DMS53 treated with DMSO at 0.1 percent for 48 hours (cell line): ENCODE data around the gene HEY2.
"Not testable (repeated sequence)": the region's sequence is repeated elsewhere in the genome, so short reads cannot be mapped to it uniquely, and the experiment has no call there.

Experiments used
- DNase-seq: peaks from one replicate; lab custom pipeline; 2025; ENCODE audit not compliant: unreplicated experiment; lab: John Stamatoyannopoulos, UW

Gene HEY2

DNA sequence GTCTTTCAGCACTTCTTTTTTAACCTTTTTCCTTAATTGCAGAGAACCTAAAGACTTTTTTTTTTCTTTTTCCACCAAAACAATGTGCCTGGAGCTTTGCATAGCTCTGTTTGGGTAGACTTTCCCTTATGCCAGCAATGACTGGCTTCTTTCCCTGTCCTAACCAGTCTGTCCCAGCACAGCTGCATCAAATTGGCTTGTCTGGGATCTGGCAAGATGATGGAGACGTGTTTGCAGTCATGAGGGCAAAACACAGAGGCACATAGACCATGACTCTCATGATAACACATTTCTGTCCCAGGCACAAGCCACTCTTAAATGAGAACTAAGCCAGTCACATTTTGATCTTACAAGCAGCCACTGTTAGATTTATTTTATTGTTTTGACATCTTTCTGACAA lies 16.5 kb downstream of the HEY2 start:
- no peak for DNase-seq

DNA sequence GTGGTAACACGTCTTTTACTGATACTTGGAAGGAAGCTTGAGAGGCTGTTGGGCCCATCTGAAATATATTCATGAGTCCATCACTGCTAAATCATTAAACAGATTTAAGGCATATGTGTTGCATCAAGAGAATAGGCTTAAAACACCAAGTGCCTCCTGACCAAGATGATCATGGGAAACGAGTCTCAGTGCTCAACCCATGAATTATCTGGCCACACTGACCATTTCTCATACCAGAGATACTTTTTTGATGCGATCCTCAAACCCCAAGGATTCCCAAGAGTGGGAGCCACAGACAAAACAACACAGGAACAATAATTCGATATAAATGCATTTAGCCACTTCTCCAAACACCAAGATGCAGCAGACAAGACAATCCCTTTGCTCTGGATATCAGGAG lies 17.2 kb downstream of the HEY2 start:
- no peak for DNase-seq

DNA sequence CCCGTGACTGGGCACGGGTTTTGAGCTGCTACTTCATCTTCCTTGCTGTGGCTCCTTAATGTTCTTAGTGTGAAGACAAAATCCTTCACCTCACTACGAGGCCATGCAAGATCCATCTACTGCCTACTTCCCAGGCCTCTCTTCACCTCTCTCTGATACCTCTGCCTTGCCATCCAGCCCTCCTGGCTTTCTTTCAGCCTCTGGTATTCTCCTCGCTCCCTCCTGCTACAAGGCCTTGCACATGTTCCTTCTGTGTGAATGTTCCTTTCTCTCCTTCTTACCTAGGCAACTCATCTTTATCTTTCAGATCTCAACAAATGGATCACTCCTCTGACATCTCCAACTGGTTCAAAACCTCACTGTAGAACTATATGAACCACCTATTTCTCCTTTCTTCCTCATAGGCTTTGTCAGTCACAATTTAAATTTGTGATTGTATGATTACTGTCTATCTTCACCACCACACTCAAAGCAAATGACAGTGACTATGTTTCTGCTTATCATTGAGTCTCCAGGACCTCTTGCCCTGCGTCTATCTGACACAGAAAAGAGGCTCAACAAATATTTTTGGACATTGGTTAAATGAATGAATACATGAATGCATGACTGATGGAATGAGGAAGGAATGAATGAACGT lies 19.8 kb downstream of the HEY2 start:
- DNase-seq: no peak

DNA sequence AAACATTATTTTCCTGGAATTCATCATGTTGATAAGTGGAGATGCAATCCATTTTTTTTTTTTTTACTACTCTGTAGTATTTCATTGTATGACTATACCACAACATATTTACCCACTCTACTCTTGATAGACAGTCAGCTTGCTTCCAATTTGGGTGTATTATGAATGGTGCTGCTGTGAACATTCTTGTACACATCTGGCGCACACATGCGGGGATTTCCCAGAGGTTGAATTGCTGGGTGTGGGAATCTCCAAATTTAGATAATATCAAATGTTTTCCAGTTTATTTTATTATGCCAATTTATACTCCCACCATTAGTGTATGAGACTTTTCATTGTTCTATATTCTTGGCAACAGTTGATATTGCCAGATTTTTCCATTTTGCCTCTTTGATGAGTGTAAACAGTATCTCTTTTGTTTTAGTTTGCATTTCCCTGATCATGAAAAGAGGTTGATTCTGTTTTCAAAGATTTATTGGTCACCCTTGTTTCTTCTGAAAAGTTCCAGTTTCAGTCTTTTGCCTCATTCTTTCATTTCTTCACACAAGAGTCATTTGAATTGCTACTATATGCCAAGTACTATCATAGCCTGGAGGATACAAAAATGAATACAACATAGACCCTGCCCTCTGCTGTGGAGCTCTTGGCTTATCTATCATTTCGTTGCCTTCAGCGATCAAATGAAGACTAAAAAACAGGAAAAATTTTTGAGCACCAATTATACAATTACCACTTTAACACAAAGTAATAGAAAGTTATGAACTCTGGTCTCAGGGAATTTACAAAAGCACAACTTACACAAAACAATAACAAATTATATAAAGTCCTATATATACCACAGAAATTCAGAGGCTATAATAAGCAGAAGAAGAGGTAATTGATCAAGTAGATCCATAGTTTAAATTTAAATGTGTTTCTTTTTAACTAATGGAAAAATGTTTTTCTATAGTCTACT lies 24.2 kb downstream of the HEY2 start:
- DNase-seq: no peak

DNA sequence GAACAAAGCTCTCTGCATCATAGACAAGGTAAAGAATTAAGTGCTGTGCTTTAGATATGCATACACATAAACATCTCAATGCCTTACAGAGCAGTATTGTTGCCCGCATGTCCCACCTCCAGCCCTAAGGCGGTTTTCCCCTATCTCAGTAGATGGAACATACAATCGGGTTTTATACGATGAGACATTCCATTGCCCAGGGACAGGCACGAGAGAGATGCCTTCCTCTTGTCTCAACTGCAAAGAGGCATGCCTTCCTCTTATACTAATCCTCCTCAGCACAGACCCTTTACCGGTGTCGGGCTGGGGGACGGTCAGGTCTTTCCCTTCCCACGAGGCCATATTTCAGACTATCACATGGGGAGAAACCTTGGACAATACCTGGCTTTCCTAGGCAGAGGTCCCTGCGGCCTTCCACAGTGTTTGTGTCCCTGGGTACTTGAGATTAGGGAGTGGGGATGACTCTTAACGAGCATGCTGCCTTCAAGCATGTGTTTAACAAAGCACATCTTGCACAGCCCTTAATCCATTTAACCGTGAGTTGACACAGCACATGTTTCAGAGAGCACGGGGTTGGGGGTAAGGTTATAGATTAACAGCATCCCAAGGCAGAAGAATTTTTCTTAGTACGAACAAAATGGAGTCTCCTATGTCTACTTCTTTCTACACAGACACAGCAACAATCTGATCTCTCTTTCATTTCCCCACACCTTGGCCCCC lies 26.8 kb downstream of the HEY2 start:
- not testable (repeated sequence) for DNase-seq

DNA sequence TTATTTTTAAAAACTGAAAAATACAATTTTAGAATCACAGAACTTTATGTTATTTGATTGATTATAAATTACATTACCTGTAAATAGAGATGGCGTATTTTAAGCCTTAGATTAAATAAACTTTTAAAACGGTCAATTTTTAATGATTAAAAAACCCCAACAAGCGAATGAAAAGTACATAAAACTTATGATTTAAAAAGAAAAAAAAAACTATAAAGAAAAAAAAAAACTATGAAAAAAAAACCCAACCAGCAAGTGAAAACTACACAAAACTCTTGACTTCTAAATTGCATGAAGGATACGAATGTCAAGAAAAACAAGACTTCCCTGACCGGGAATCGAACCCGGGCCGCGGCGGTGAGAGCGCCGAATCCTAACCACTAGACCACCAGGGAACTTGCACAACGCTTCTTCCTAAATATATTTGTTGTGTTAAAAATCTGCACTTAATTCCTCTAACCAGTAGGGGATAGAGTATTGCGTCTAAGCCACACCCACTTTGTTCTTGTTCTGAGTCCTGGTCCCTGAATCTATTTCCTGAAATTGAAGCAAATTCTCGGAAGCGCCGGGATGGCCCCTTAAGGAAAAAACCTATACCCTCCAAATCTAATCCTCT lies 30.6 kb downstream of the HEY2 start:
- DNase-seq: peak; percentile 81

DNA sequence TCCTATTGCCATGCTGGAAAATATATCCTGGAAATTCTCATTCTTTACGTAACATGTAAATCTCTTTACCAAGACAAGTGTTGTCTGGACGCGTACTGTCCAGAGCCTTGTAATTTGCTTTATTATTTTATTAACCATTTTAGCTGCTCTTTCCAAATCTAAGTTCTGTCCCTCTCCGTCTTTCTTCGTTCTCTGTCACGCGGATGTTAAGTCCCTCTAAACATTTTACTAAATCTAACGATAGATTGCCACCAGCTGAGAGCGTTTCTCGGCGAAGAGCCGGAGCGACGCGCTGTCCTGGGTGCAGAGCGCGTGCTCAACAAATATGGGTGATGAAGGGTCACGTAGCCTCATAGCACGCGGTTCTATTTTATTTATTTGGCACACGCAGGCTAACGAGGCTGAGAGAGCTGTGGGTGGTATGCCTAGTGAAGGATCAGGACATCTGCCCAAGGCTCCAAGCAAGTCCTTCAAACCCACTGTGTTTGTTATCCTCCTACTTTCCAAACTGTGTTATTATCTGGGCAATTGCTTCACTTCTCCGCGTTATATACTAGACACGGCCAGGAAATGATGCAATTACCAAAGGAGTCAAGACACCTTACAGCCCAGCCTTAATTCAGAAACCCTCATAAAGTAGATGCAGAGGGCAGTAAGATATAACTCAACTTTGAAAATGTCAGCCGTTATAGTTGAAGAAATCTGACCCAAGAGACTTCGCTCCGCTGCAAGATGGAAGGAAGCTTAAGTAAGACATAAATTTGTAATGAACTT lies 31.3 kb downstream of the HEY2 start:
- peak; percentile 53 for DNase-seq

DNA sequence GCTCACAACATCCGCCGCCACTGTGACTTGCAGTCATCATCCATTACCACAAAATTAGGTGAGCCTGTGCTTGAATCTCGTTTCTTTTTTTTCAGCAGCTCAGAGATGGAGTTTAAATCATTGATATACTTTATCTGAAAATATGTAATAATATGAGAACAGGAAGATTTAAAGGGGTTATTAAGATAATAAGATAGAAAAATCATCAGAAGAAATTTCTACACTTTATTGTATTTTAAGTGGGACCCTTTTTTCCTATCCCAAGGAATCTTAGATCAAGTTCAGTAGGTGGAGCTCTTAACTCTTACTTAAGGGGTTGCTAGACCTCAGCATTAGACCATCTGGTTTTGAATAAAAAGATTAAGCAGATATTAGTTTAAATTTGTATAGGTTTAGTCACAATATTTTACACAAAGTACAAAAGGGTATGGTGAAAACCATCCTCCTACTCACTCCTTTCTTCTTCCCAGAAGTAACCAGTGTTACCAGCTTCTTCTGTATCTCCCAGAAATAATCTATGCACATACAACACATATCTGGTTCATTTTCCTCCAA lies 32.0 kb downstream of the HEY2 start:
- no peak for DNase-seq

DNA sequence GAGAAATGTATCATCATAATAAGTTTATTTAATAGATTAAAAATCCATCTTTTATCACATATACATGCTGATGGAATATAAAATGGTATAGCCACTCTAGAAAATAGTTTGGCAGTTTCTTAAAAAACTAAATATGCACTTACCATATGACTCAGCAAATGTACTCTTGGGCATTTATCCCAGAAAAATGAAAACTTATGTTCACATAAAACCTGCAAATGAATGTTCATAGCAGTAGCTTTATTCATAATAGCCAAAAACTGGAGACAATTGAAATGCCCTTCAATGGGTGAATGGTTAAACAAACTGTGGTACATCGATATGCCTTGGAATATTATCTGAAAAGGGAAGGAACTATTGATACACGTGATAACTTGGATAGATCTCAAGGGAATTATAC lies 34.9 kb downstream of the HEY2 start:
- no peak for DNase-seq

DNA sequence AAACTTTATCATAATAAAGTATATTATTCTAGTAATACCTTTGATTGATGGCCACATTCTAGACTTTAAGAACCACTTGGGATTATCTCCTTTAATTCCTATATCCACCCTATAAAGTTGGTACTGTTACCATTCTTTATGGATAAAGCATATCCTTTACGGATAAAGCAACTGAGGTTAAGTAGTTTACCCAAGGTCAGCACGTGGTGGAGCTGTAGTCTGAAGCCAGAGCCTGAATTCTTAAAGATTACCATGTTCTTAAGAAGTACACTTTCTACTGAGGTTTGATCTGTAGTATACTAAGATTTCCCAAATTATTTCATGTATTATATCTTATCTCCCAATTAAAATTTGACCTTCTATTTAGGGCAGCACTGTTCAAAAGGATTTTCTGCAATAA lies 38.4 kb downstream of the HEY2 start:
- no peak for DNase-seq

DNA sequence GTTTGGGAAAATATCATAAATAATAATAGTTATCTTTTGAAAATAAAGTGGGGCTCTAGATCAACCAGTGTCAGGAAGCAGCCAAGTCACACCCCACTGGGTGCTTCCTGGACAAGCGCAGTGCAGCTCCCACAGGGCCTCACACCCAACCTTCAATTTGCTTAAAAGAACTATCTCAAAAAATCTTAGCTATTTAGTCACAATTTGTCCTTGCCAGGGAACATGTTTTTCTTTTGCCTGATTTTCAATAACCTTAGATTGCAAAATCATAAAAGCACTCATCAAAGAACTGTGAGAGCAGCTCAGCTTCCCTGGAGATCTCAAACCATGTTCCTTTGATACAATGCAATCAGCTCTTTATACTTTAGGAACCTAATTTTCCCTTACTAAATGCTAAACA lies 39.7 kb downstream of the HEY2 start:
- DNase-seq: no peak

DNA sequence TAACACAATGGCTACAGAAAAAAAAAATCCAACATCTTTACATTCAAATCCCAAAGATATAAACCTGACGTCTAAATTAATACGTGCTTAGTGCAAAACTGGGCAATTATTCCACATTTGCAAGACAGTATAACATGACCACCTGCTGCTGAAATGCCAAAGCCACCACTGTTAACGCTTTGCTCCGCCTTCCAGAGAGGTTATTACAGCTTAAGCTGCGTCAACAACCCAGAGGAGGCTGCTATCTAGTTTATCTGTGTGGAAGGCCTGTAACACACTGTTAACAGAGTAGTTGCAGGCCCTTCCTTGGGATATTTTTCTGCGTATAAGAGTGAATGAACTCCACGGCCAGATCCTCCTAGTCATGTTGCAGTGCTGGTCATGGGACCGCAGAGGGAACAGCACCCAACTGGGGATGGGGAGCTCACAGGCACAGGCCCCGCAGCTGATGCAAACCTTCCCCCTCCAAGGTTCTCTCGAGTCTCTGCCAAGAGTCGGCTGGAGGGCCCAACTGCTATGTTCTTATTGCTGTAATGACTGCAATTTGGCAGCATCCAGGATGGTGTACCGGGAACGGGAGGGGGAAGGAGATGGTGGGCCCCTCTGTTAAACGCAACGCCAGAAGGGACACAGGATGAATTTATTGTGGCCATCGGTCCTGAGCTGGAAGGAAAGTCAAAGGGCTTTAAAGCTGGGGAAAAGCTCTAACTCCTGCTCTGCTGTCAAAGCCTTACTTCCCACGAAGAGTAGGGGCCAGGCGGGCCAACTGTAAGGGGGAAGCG lies 40.3 kb downstream of the HEY2 start:
- DNase-seq: peak; percentile 40

DNA sequence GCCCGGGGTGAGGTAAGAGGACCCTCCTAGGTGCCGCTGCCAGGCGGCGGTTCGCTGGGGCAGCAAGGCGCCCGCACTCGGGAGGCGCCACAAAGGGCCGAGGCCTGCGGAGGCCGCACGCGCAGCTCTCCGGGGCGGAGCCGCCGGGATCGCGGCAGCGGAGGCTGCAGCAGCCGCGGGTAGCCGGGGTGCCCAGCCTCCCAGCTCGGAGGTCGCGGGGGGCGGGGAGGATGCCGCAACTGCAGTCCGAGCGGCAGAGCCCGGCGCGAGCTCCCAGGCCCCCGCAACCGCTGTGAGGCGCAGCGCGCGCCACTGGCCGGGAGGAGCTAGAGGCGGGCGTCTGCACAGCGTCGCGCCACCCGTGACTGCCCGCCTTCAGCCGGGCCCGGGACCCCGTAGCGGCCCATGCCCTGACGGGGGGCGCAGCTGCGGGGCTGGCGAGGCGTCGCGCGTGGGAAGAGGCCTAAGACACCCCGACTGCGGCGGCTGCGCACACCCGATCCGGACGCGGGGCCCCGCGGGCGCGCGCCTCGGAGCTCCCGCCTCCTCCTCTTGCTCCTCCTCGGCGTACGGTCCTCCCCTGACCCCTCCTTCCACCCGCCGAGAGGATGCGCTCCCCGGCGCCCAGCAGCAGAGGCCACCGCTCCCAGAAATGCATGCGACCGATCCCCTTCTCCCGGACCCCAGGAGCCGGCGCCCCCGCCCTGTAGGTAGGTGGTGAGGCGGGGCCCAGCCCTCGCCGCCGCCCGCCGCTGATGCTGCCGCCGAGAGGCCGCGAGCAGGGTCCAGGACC lies 41.1 kb downstream of the HEY2 start, which contains the start of gene NCOA7:
Gene NCOA7, plus strand, starts transcription at position 603 of the 793 bp plus-strand sequence. CDS start 24,395 bp downstream, outside the sequence.
- DNase-seq: peak; percentile 26

DNA sequence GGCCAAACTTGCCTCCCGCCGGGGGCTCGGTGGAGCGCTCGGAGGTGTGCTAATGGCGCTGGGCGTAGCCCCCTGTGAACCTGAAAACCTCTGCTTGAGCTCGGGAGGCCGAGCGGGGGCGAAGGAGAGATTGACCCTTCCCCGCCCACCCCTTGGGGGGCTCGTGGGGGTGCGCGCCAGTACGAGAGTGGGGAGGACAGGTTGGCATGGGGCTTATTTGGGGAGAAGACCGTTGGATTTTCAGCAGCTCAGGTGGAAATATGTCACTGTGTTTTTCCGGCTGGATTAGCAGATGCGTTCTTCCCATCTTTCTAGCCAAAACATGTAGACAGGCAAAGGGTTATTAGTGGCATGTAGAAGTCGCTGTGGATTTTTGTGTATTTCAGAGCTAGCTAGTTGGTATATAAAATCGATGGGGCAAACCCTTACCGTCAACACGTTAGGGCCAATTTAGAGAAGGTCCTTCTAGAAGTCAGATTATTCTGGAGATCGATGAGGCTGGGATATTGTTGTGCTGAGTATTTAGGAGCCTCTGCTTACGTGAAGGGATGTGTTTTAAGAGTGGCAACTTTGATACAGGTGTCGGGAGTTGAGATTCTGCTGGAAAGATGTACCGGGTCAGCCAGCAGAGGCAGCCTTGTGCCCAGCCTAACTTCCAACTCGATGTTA lies 41.9 kb downstream of the HEY2 start:
- no peak for DNase-seq

DNA sequence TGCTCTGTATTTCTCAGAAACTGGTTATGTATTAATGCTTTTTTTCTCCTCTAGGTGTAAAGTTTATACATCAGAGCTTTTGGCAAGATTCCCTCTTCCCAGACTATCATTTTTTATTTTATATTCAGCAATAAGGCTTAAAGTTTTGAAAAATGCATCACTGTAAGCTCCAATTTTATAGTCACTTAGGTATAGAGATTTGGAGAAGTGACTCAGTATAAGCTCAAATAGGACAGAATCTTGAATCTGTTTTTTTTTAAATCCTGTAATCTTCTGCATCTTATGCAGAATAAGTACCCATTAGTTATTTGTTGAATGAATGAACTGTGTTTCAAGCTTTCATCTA lies 42.4 kb downstream of the HEY2 start:
- no peak for DNase-seq

DNA sequence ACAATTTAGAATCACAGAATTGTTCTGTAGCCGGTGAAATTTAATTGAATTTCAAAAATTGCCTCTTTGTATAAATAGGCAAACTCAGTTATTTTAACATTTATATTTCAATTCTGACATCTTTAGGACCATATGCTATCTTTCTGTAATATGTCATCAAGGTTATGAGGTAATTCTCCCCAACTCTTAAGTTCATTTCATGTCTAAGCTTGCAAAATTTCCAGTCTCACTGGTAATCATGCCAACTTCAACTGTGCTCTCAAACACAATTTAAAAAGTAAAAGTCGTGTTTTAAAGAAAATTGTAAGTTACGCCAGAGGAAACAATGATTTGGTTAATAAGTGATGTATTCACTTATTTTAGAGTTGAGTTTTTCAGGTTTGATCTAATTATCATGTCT lies 42.7 kb downstream of the HEY2 start:
- no peak for DNase-seq

DNA sequence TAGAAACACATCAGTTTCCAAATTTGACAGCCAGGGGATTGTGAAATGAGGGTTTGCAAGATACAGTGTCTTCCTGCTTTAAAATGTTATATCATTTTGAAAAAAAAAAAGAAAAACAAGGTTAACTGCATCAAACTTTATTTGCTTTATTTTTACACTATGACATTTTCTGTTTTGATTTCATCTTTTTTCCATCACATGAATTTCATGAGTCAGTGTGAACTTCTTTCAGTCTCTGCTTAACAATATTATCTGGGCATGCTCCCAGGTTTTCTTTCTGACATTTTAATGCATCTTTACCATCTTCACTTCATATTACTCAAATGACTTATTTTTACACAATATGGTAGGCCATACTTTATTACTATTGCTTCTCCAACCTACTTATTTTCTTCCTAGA lies 43.2 kb downstream of the HEY2 start:
- DNase-seq: no peak

DNA sequence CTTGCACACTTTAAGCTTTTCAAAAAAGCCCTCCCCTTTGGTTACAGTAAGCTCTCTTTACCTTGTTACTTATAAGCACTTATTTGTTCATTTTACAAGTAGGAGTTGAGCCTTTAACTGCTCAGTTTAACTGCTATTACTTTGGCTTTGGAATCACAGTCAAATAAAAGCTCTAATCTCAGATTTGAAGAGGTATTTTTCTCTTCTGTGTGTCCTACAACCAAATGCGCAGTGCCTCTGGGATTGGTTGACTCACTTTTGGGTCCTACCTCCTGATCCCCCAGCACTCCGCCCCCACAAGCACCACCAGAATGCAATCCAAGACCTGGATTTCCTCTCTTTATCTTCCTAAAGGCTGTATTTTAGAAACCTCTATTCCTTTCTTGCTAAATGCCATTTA lies 43.8 kb downstream of the HEY2 start:
- no peak for DNase-seq
